Pulmonary artery endothelial cell (primary cell): Measurements from ENCODE around the gene NNT. TPM values are rescaled to one million over a fixed set of nuclear protein-coding genes. Genes with fewer than 3 reads are reported as not detected.

Experiments
- DNase-seq: peaks from one replicate; pipeline ENCODE4 v3.0.0-alpha.2; 2011; ENCODE audit warnings: low read depth, low spot score
- total RNA-seq: library from RNA; depleted of rRNA; stranded (reverse); fragments of >200 nt; gene quantifications from 2 replicates; pipeline ENCODE4 v1.2.3, GENCODE V29; 2014

Gene NNT
- total RNA-seq, 1 donor from 2014 or later: 61.9 TPM

- DNase-seq: no peak
Measured at GRCh38 chr5:43622074-43622473, 19.1 kb downstream of the NNT start.

- DNase-seq: no peak
Measured at GRCh38 chr5:43623048-43623680, 20.2 kb downstream of the NNT start.

GRCh38 chr5:43627028-43627427, 24.0 kb downstream of the NNT start:
- DNase-seq: no peak

DNA sequence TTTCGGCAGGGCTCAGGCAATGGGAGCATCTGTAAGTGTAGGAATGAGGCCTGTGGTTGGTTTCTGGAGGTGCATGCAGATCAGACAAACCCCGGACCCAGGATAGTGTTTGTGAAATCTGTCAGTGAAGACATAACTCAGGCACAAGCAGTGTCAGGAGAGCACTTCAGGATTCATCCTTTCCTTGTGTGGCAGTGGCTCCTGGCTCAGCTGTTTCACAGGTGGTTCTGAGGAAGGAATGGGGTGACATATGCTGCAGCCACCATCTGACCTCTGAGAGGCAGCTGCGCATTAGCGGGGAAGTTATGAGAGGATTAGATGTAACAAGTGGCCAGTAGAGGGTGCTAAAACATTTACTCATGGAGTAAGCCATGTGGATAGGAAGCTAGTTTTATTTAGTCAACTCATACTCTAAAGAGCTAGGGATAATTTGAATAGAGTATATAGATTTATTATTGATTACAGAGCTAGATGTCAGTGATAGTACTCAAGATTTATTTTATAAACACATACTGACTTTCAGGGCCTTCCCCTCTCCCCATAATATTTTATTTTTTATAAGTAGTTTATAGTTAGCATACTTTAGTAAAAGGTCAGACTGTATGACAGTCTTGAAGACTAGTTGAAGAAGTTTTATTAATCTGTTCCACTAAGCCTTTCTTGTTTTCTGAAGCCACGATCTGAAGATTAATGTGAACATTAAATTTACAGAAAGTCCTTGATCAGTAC, 28.4 kb downstream of the NNT start:
- peak; percentile 45 for DNase-seq

GRCh38 chr5:43634621-43635020, 31.6 kb downstream of the NNT start:
- no peak for DNase-seq

GRCh38 chr5:43635374-43635773, 32.4 kb downstream of the NNT start:
- DNase-seq: no peak

DNA sequence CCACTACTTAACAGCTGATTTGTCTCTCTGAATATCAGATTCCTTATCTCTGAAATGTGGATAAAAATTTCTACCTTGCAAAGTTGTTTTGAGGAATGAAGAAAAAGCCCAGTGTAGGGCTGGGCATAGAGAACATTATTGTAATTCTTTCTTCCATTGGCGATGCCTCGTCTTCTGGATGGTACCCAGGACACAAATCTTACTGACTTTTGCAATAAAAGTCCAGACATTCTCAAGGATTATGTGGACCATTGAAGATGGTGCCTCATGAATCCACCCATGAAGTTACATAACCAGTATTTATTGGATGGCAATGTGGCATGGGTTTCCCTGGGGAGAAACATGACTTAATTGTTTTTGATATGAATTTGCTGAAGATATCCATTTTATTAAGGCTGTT, 33.1 kb downstream of the NNT start:
- DNase-seq: no peak

- DNase-seq: no peak
Measured at GRCh38 chr5:43637416-43637815, 34.4 kb downstream of the NNT start.

DNA sequence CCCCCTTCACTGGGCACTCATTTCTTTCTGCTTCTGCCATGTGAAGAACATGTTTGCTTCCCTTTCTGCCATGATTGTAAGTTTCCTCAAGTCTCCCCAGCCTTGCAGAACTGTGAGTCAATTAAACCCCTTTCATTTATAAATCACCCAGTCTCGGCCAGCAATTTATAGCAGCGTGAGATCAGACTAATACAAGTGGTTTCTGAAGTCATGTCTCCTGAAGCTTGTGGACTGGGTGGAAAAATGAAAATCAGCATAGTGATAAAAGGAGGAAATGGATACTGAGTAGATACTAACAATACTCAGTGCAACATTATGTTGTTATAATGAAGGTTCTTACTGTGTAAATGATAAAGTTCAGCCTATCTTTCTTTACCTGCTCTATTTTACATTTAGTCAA, 35.1 kb downstream of the NNT start:
- no peak for DNase-seq

DNA sequence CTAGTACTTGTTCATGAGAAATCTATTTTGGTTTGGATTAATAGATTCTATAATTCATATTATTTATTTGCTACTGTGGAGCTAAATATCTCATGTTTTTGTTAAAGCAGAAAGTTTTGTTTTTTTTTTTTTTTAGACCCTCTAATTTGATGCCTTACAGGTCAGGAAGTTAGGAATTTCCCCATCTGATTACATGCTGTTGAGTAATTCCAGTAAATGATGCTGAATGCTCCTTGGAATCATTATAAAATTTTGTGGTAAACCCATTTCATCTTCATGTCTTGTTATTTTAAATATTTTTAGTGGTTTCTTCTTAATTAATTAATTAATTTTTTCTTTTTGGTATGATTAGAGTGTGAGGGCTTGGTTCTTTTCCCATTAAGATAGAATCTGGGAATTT, 35.6 kb downstream of the NNT start:
- no peak for DNase-seq

- DNase-seq: no peak
Measured at GRCh38 chr5:43639566-43639965, 36.6 kb downstream of the NNT start.

- no peak for DNase-seq
Measured at GRCh38 chr5:43642428-43642827, 39.4 kb downstream of the NNT start.

- DNase-seq: no peak
Measured at GRCh38 chr5:43643327-43643726, 40.3 kb downstream of the NNT start.

DNA sequence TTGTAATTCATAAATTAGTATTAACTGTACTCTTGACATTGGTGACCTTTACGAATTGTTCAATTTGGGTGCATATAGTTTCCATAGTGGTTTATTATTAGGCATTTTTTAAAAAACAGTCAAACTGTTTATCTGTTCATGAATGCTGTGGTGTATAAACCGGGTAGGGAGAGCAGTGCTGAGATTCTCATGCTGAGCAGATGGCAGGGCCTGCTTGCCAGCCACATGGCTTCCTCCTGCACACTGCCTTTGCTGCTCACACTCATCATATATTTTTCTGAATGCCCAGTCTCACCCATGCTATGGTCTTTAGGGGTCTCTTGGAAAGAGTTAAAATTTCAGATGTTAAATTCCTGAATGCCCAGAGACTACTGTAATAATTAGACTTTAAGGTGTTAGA, 40.8 kb downstream of the NNT start:
- DNase-seq: no peak

- no peak for DNase-seq
Measured at GRCh38 chr5:43646992-43647391, 44.0 kb downstream of the NNT start.

DNA sequence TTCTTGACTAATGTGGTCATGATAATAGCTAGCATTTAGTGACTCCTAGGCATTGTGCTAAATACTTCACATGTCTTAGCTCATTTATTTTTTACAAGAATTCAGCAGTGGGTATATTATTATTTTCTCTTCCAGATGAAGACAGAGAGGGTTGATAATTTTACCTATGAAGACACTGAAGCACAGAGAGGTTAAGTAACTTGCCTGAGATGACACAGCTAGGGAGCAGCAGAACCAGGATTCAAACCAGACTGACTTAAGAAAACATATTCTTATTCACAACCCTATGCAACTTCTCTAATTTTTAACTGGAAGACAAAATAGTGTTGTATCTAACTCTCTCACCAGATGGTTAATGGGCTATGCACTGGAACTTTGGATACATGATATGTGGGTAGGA, 44.8 kb downstream of the NNT start:
- no peak for DNase-seq

- no peak for DNase-seq
Measured at GRCh38 chr5:43648499-43649124, 45.6 kb downstream of the NNT start.

- no peak for DNase-seq
Measured at GRCh38 chr5:43649256-43649655, 46.3 kb downstream of the NNT start.

DNA sequence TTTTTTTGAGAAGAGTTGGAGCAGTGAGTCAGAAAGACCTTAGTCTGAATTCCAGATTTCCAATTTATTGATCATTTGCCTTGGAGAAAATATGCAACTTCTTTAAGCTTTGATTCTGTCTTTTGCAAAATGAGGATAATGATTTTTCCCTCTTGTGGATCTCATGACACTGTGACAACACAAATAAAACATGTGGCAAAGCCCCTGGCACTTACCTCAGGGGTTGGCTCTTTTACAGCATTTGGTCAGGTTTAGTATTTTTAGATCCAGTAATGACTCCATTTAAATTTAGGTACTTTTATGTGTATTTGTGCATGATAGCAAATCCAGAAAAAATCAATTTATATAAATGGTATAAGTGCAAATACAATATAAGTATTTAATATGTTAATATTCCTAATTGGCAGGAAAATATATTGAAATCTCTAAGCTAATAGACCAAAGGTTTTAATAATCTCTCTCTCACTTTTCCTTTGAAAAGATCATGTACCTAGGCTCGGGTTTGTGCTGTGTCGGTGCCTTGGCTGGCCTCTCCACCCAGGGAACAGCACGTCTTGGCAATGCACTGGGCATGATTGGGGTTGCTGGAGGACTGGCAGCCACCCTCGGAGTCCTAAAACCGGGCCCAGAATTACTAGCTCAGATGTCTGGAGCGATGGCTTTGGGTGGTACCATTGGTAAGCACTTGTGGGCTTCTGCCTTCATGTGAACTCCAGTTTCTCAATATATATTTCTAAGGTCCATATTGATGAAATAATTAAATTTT, 49.7 kb downstream of the NNT start:
- no peak for DNase-seq

GRCh38 chr5:43658509-43658908, 55.5 kb downstream of the NNT start:
- DNase-seq: no peak

DNA sequence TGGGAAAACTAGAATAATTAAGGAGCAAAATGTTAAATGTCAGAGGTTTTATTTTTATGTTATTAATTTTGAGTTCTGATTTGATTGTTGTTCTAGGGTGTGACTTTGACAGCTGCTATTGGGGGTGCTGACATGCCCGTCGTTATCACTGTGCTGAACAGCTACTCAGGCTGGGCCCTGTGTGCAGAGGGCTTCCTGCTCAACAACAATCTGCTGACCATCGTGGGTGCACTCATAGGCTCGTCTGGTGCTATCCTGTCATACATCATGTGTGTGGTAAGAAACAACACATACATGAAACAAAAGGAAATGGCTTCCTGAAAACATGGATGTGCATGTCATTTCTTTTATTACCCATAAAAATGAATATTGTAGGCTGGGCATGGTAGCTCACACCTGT, 56.1 kb downstream of the NNT start:
- DNase-seq: no peak

GRCh38 chr5:43661102-43661501, 58.1 kb downstream of the NNT start:
- no peak for DNase-seq
